ENCODE data around the gene IQCK. TPM values are rescaled to one million over a fixed set of nuclear protein-coding genes. Genes with fewer than 3 reads are reported as not detected.

The IQCK gene
- total and polyA plus RNA-seq, 2 donors (not counting 3 experiments of a cell fraction or from before 2014, with no cell fraction given), result 17.2 to 18.1 TPM

DNA sequence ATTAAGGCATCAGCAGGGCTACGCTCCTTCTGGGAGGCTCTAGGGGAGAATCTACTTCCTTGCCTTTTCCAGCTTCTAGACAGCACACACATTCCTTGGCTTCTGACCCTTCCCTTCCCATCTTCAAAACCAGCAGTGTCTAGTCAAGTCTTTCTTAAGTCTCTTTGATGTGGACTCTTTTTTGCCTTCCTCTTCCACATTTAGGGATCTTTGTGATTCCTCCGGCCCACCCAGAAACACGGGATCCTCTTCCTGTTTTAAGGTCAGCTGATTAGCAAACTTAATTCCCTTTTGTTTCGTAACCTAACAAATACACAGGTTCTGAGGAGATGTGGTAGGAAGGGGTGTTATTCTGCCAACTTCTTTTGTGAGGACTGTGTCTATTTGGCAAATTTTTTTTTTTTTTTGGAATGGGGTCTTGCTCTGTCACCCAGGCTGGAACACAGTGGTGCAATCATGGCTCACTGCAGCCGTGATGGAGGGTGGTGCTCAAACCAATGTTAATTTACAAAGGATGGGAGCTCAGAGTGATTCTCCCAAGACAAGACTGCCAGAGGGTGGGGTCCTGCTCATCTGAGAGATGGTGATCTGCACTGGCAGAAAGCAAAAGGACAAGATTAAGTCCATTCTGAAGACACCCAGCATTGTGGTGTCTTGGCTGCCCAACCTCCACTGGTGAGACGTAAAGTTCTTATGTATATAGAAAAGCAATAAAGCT, 14.7 kb upstream of the IQCK start:
- DNase-seq (ENCODE audit: low read depth, low spot score) (no peak), FAIRE-seq (no peak)
- Histone ChIP-seq H3K9me1 (replicated peaks; ENCODE audit: control insufficient read depth, extremely low read depth, insufficient read depth, low read length) (no peaks in the 10 kb centered on the region), H3K9ac (replicated peaks; ENCODE audit: extremely low read depth, insufficient read depth, low read length) (no peak overlapping the region), H3K4me3 (replicated peaks in 1 of 3; ENCODE audit: insufficient read depth in 1 of 3, low read depth in 1 of 3, low read length in 3 of 3) (no peak overlapping the region), H2AFZ (ENCODE audit: low read depth, low read length) (no peak overlapping the region), H3K79me2 (ENCODE audit: control insufficient read depth, insufficient read depth, low read length) (no peaks in the 10 kb centered on the region), H3K4me2 (ENCODE audit: insufficient read depth, low read length) (no peak overlapping the region), H3K27me3 (ENCODE audit: control insufficient read depth in 2 of 2, insufficient read depth in 2 of 2, low read length in 2 of 2) (no peaks in the 10 kb centered on the region), H3K36me3 (ENCODE audit: control insufficient read depth in 2 of 2, extremely low read depth in 1 of 2, insufficient read depth in 2 of 2, low read length in 2 of 2) (peaks cover 15 to 19% of the 10 kb centered on the region in 2 experiments), H4K20me1 (replicated peaks; ENCODE audit: control insufficient read depth, extremely low read depth, insufficient read depth, low read length) (no peaks in the 10 kb centered on the region), H3K27ac (ENCODE audit: insufficient read depth, low read depth, low read length) (no peak overlapping the region), H3K9me3 (replicated peaks; ENCODE audit: control insufficient read depth, insufficient read depth, low read length) (no peaks in the 10 kb centered on the region), H3K4me1 (ENCODE audit: control insufficient read depth, extremely low read depth, insufficient read depth, low read length) (peaks cover 11% of the 10 kb centered on the region)
- ChIA-PET POLR2A (no interaction called here), CTCF (no interaction called here)
- TF ChIP-seq, protein P1, sequence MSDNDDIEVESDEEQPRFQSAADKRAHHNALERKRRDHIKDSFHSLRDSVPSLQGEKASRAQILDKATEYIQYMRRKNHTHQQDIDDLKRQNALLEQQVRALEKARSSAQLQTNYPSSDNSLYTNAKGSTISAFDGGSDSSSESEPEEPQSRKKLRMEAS (IDR thresholded peaks at IDR 0.05; ENCODE audit: insufficient read depth, insufficient read length), result no peak
- TF ChIP-seq JUN (IDR thresholded peaks at IDR 0.05; ENCODE audit: borderline replicate concordance, insufficient read depth, insufficient read length, low read depth) (no peak), EZH2 (IDR thresholded peaks at IDR 0.05; ENCODE audit: borderline replicate concordance, low read depth, low read length, severe bottlenecking) (no peak), MYC (IDR thresholded peaks at IDR 0.05; ENCODE audit: low read depth, low read length) (no peak), POLR2AphosphoS5 (IDR thresholded peaks at IDR 0.05; ENCODE audit: insufficient read depth, low read depth, low read length) (no peak), FOS (IDR thresholded peaks at IDR 0.05; ENCODE audit: borderline replicate concordance, insufficient read depth, low read length) (no peak), CTCF (IDR thresholded peaks at IDR 0.05; ENCODE audit: extremely low read depth in 1 of 2, insufficient read depth in 1 of 2, low read depth in 1 of 2, low read length in 2 of 2) (no peak), POLR2A (IDR thresholded peaks at IDR 0.05; ENCODE audit: low read depth, low read length) (no peak), GATA2 (IDR thresholded peaks at IDR 0.05; ENCODE audit: insufficient read depth, insufficient read length, low read depth, low read length) (no peak)
- intact Hi-C loops (cut with micrococcal nuclease) (no loop called here), dilution Hi-C loops (cut with MboI; ENCODE audit: extremely low pct_ligation_motif_present, low sequenced_read_pairs) (no loop called here)
- no TSS peak for BruUV-seq (replicated peaks)

Data from endothelial cell of umbilical vein (primary cell).